GM20000 (cell line): ENCODE results near the gene NHLH1.

ENCODE experiments used
- DNase-seq: peaks from one replicate; pipeline ENCODE4 v3.0.0; 2012; ENCODE audit warnings: low spot score
- CTCF ChIP-seq: IDR thresholded peaks from 2 replicates; pipeline ENCODE4 v1.5.1; 2012; ENCODE audit warnings: mild to moderate bottlenecking, control low read depth; ENCODE audit errors: extremely low read depth, missing control alignments

The NHLH1 gene

DNA sequence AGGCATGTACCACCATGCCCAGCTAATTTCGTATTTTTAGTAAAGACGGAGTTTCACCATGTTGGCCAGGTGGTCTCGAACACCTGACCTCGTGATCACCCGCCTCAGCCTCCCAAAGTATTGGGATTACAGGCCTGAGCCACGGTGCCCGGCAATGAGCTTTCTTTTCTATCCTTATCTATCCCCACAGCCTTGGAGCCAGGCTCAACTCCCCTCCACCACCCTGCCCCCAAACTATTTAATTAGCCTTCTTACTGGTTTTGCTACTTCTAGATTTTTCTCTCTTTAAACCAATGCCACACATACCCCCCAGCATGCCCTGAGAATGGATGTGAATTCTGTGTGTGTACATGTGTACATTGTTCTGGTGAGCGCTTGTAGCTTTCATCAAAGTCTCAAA, 27.8 kb downstream of the NHLH1 start:
- no peak for TF ChIP-seq CTCF
- no peak for DNase-seq

- TF ChIP-seq CTCF = no peak
- DNase-seq = no peak
Observed at GRCh38 chr1:160397651-160398050, 30.8 kb downstream of the NHLH1 start.

DNA sequence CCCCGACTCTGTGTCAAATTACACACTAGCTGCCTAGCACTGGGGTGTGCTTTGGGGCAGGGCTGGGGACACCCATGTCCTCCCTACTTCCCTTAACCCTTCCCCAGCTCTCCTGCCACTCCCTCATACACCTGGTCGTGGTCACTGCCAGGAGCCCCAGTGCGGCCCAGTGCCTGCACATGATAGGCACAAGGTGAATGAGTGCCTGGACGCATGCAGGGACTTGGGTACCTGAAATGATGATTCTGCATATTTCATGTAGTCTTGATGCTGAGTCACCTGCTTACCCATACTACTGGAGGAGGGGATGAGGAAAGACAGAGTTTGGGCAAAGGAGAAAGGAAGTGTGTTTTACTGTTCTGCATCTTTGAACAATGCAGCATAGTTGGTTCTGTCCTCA, 32.0 kb downstream of the NHLH1 start:
- DNase-seq = no peak
- no peak for TF ChIP-seq CTCF

DNA sequence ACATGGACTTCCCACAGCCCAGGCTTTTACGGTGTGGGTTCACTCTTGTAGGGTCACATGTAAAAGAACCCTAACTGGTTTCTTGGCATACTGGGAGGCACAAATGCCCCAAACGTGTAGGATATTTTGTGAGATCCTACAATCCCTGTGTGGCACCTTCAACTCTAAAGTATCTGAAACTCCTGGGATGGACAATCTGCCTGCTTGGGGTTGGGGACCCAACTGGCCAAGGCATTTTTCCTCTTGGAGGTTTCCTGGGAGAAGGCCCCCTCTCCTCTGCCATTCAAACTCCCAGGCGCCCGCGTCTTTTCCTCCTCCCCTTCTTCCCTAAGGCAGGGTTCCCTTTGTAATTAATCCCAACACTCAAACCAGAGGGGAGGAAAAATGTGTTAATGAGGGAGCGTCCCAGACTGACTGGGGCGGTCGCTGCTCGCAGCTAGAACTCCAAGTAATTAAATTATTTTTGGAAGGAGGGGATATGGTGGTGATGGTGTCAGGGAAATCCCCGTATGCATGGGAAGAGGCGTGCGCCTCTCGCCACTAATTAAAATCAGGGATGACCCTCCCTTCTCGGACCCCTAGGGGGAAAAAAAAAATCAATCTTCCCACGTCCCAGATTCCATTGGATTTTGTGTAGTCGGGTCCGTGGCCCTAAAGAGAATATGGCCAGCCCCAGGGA, 32.8 kb downstream of the NHLH1 start:
- DNase-seq = no peak
- no peak for TF ChIP-seq CTCF

DNA sequence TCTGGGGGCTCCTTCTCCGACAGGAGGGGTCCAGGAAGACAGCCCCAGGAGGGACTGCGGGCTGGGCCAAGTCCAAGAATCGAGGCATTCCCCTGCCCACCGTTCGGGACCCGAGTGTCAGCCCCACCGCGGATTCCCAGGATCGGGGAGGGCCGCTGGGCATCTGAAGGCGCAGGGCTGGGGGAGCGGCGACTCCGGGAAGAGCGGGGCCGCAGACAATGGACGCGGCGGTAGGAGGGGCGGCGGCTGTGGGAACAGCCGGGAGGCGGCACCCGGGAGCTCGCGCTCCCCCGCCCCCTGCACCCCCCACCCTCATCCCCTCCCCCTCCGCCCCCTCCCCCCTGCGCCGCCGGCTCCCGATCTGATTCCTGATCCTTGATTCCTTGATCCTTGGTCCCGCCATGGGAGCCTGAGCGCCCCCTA, 33.4 kb downstream of the NHLH1 start, which contains the start of gene VANGL2:
VANGL2 (plus strand) TSS at position 342 of the 423 bp plus-strand sequence. CDS start 15,274 bp downstream, outside the sequence.
- TF ChIP-seq CTCF = no peak
- DNase-seq = peak; percentile 80

DNA sequence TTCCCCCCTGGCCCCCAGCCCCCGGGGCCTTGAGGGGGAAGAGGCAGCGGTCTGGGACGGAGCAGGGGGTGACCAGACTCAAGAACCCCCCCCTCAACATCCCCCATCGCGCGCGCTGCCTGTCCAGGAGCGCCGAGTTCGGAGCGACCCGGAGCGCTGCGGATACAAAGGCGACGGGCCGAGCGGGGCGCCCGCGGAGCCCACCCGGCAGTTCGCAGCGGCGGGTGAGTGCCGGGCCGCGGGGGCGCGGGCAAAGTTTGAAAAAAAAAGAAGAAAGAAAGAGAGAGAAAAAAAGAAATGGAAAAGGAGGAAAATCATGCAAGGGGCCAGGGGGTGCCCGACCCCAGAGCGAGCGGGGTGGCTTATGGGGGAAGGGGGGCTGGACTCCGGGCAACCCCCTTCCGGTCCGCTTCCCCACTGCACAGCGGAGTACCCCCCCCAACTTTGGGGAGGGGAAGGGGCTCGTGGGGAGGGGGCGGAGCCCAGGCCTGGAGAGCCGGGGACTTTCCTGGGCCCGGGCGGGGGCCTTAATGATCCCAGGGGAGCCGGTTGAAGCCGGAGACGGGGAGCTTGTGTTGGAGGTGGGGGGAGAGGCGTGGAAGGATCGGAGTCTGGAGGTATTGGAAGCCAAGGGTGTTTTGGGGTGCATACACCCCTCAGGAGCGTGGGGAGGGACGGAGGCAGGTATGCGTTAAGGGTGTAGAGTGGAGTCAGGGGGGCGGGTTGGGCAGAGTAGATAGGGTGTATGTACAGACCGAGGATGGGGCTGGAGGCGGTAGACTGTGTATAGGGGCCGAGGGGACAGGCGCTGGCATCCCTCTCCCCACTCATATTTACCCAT, 34.0 kb downstream of the NHLH1 start:
- no peak for TF ChIP-seq CTCF
- DNase-seq = peak; percentile 57

- TF ChIP-seq CTCF = no peak
- no peak for DNase-seq
Observed at GRCh38 chr1:160401487-160401805, 34.6 kb downstream of the NHLH1 start.
